ENCODE data around the gene ABCA6.

GRCh38 chr17:69175262-69175624, 33.5 kb upstream of the ABCA6 start:
- TF ChIP-seq PCBP1 (IDR thresholded peaks at IDR 0.05; ENCODE audit: borderline replicate concordance, low read depth, low read length), result no peak
- TF ChIP-seq KLF13 (CRISPR knock-in tag; IDR thresholded peaks at IDR 0.05), result no peak
- TF ChIP-seq ZXDC (CRISPR knock-in tag; IDR thresholded peaks at IDR 0.05), result no peak

All from HepG2 (cell line).